ENCODE results near the gene DENND1B. TPM values are rescaled to one million over a fixed set of nuclear protein-coding genes. Genes with fewer than 3 reads are reported as not detected.

Gene DENND1B
- polyA plus RNA-seq, 1 donor from 2014 or later = 12.4 TPM

DNA sequence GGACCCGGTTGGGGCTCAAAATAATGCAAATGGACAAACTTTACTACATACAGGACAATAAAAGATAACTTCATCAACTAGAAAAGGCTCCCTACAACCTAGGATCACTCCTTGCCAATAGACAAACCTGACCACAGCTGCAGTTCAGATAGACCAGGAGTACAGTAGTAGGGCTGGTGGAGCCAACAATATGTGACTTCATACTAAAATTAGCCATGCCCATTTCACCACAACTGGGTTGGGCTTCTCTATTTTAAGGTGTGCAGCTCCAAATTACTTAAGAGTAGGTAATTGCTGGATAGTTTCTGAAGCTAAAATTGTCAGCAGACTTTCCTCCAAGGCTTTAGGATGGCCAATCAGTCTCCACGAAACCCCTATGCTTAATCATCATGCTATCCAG is 3.9 kb downstream of the DENND1B start:
- no peak overlapping the region for H3K4me2 ChIP-seq (ENCODE audit: low read length)
- H4K20me1 ChIP-seq (ENCODE audit: insufficient read depth) = no peaks in the 10 kb centered on the region
- no peak overlapping the region for H3K27ac ChIP-seq (ENCODE audit: low read length)
- H3K9me3 ChIP-seq (ENCODE audit: low read length) = no peaks in the 10 kb centered on the region
- no peak overlapping the region for H3K4me3 ChIP-seq (ENCODE audit: low read length)
- peaks cover 9% of the 10 kb centered on the region for H3K79me2 ChIP-seq (replicated peaks; ENCODE audit: insufficient read depth, low read length)
- H3K36me3 ChIP-seq (ENCODE audit: insufficient read depth, low read length) = no peaks in the 10 kb centered on the region
- no peaks in the 10 kb centered on the region for H3K27me3 ChIP-seq (ENCODE audit: insufficient read depth, low read depth, low read length)
- peaks cover 6% of the 10 kb centered on the region for H3F3A ChIP-seq (ENCODE audit: insufficient read depth, low read length, poor library complexity, severe bottlenecking)
- H2AFZ ChIP-seq (ENCODE audit: low read depth, low read length) = no peak overlapping the region
- H3K9me2 ChIP-seq (ENCODE audit: insufficient read depth, low read length) = no peaks in the 10 kb centered on the region
- TF ChIP-seq EP300 (conservative IDR thresholded peaks at IDR 0.05; ENCODE audit: poor library complexity, severe bottlenecking) (no peak), MXI1 (conservative IDR thresholded peaks at IDR 0.05; ENCODE audit: poor library complexity, severe bottlenecking) (no peak), CTCF (IDR thresholded peaks at IDR 0.05; ENCODE audit: poor library complexity, severe bottlenecking) (no peak)
- TF ChIP-seq, protein P1, sequence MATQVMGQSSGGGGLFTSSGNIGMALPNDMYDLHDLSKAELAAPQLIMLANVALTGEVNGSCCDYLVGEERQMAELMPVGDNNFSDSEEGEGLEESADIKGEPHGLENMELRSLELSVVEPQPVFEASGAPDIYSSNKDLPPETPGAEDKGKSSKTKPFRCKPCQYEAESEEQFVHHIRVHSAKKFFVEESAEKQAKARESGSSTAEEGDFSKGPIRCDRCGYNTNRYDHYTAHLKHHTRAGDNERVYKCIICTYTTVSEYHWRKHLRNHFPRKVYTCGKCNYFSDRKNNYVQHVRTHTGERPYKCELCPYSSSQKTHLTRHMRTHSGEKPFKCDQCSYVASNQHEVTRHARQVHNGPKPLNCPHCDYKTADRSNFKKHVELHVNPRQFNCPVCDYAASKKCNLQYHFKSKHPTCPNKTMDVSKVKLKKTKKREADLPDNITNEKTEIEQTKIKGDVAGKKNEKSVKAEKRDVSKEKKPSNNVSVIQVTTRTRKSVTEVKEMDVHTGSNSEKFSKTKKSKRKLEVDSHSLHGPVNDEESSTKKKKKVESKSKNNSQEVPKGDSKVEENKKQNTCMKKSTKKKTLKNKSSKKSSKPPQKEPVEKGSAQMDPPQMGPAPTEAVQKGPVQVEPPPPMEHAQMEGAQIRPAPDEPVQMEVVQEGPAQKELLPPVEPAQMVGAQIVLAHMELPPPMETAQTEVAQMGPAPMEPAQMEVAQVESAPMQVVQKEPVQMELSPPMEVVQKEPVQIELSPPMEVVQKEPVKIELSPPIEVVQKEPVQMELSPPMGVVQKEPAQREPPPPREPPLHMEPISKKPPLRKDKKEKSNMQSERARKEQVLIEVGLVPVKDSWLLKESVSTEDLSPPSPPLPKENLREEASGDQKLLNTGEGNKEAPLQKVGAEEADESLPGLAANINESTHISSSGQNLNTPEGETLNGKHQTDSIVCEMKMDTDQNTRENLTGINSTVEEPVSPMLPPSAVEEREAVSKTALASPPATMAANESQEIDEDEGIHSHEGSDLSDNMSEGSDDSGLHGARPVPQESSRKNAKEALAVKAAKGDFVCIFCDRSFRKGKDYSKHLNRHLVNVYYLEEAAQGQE (IDR thresholded peaks at IDR 0.05; ENCODE audit: borderline replicate concordance) = no peak
- no peak overlapping the region for H3K9ac ChIP-seq (ENCODE audit: low read length)

DNA sequence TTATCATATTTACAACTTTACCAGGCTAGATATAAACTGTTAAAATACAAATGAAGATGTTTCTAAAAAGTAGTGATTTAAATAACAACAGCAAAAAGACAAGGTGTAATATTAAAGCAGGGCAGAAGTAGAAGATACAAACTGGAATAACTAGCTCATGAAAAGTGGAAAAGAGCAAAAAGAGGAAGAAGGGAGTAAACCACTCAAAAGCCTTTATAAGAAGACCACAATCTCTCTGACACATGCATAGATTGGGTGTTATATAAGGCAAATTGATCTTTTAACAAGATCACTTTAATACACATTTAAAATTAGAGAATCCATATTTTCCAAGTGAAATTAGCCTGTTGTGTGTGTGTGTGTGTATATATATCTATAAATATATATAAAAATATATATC is 5.0 kb downstream of the DENND1B start:
- no peak overlapping the region for H3K9ac ChIP-seq (ENCODE audit: low read length)

More for the DNA sequence above, 5.0 kb downstream of the DENND1B start:
- no peak overlapping the region for H2AFZ ChIP-seq (ENCODE audit: low read depth, low read length)
- no peak overlapping the region for H3K27ac ChIP-seq (ENCODE audit: low read length)
- no peaks in the 10 kb centered on the region for H3K27me3 ChIP-seq (ENCODE audit: insufficient read depth, low read depth, low read length)
- no peaks in the 10 kb centered on the region for H3K36me3 ChIP-seq (ENCODE audit: insufficient read depth, low read length)
- peaks cover 6% of the 10 kb centered on the region for H3F3A ChIP-seq (ENCODE audit: insufficient read depth, low read length, poor library complexity, severe bottlenecking)
- H3K79me2 ChIP-seq (replicated peaks; ENCODE audit: insufficient read depth, low read length) = peaks cover 9% of the 10 kb centered on the region
- H3K4me3 ChIP-seq (ENCODE audit: low read length) = no peak overlapping the region
- no peak overlapping the region for H3K4me2 ChIP-seq (ENCODE audit: low read length)
- H4K20me1 ChIP-seq (ENCODE audit: insufficient read depth) = no peaks in the 10 kb centered on the region
- no peak for TF ChIP-seq EZH2 (IDR thresholded peaks at IDR 0.05; ENCODE audit: borderline replicate concordance, insufficient read depth, low read length, poor library complexity, severe bottlenecking)
- no peak for TF ChIP-seq RAD21 (conservative IDR thresholded peaks at IDR 0.05)
- TF ChIP-seq EP300 (conservative IDR thresholded peaks at IDR 0.05; ENCODE audit: poor library complexity, severe bottlenecking) = no peak
- no peak for TF ChIP-seq SMC3 (conservative IDR thresholded peaks at IDR 0.05; ENCODE audit: poor library complexity)
- TF ChIP-seq MXI1 (conservative IDR thresholded peaks at IDR 0.05; ENCODE audit: poor library complexity, severe bottlenecking) = no peak
- no peak for TF ChIP-seq CTCF (IDR thresholded peaks at IDR 0.05; ENCODE audit: poor library complexity, severe bottlenecking)
- no peak for TF ChIP-seq POLR2AphosphoS5 (IDR thresholded peaks at IDR 0.05)
- no peak for TF ChIP-seq TAF1 (IDR thresholded peaks at IDR 0.05; ENCODE audit: low read depth)
- TF ChIP-seq, protein P1 (IDR thresholded peaks at IDR 0.05; ENCODE audit: borderline replicate concordance) = no peak
- no peaks in the 10 kb centered on the region for H3K9me2 ChIP-seq (ENCODE audit: insufficient read depth, low read length)
- H3K9me3 ChIP-seq (ENCODE audit: low read length) = no peaks in the 10 kb centered on the region

Data from neural cell (in vitro differentiated cells).